HL-60 (cell line): ENCODE results near the gene YTHDF1.

Experiments used
- DNase-seq, 2 experiments: peaks; one replicate each; pipeline ENCODE4 v3.0.0-alpha.2; 2010 to 2020; ENCODE audit warnings: low read depth in 1 of 2, low spot score in 1 of 2
- H3K27ac ChIP-seq: fragments of 250-450 bp; sonication (Bioruptor Pico); replicated peaks from 2 replicates; pipeline ENCODE4 v1.5.1; 2020; ENCODE audit warnings: mild to moderate bottlenecking, moderate library complexity
- H3K27me3 ChIP-seq: fragments of 250-450 bp; sonication (Bioruptor Pico); 2 replicates; pipeline ENCODE4 v1.5.1; 2021; ENCODE audit warnings: mild to moderate bottlenecking, moderate library complexity; ENCODE audit not compliant: insufficient read depth, poor library complexity, severe bottlenecking
- H3K4me3 ChIP-seq: replicated peaks from 2 replicates; pipeline ENCODE4 v1.5.1; 2011; ENCODE audit warnings: mild to moderate bottlenecking, control low read depth, low read length; ENCODE audit not compliant: insufficient read depth
- CTCF ChIP-seq: IDR thresholded peaks from one replicate; pipeline ENCODE4 v1.5.1; 2011; ENCODE audit warnings: low read length, control low read depth, inconsistent platforms; ENCODE audit not compliant: insufficient read depth
- GABPA ChIP-seq: IDR thresholded peaks from 2 replicates; pipeline ENCODE4 v1.6.1; 2012; ENCODE audit warnings: low read depth
- POLR2AphosphoS5 ChIP-seq: IDR thresholded peaks from 2 replicates; pipeline ENCODE4 v1.6.1; 2012; ENCODE audit warnings: low read depth
- REST ChIP-seq: IDR thresholded peaks from 2 replicates; pipeline ENCODE4 v1.6.1; 2012; ENCODE audit warnings: low read depth; ENCODE audit not compliant: insufficient replicate concordance
- SPI1 ChIP-seq: IDR thresholded peaks from 2 replicates; pipeline ENCODE4 v1.6.1; 2012; ENCODE audit warnings: low read depth, mild to moderate bottlenecking, borderline replicate concordance

YTHDF1 gene

GRCh38 chr20:63187338-63188158 lies 28.4 kb downstream of the YTHDF1 start:
- DNase-seq: no peak
- Histone ChIP-seq H3K27me3 (no peaks in the 10 kb centered on the region), H3K27ac (no peak overlapping the region), H3K4me3 (no peak overlapping the region)
- TF ChIP-seq SPI1 (no peak), POLR2AphosphoS5 (no peak), REST (no peak), GABPA (no peak), CTCF (no peak)

GRCh38 chr20:63186528-63187316 lies 29.2 kb downstream of the YTHDF1 start:
- TF ChIP-seq CTCF (no peak), GABPA (no peak), POLR2AphosphoS5 (no peak), SPI1 (no peak), REST (no peak)
- no peaks in the 10 kb centered on the region for H3K27me3 ChIP-seq
- H3K4me3 ChIP-seq: no peak overlapping the region
- no peak overlapping the region for H3K27ac ChIP-seq
- DNase-seq: no peak

- DNase-seq: no peak
- peaks cover 3% of the 10 kb centered on the region for H3K27me3 ChIP-seq
These were observed 29.8 kb downstream of the YTHDF1 start for GRCh38 chr20:63186084-63186483.

More at GRCh38 chr20:63186084-63186483, 29.8 kb downstream of the YTHDF1 start:
- TF ChIP-seq POLR2AphosphoS5: no peak
- TF ChIP-seq CTCF: no peak
- TF ChIP-seq GABPA: no peak
- TF ChIP-seq SPI1: no peak
- TF ChIP-seq REST: no peak
- Histone ChIP-seq H3K27ac (no peak overlapping the region), H3K4me3 (no peak overlapping the region)
